Suprapubic skin (tissue), 4 donors: ENCODE results near the gene TAF6L.

Source experiments
- CTCF ChIP-seq, 2 donors: fragments of 200-600 bp in 1 of 2; fragments of 450-650 bp in 1 of 2; sonication (generic) in 1 of 2; IDR thresholded peaks; one replicate each; pipeline ENCODE4 v1.5.1; 2016 to 2019; ENCODE audit warnings: antibody characterized with exemption in 2 of 2, mild to moderate bottlenecking in 1 of 2, moderate library complexity in 1 of 2
- EP300 ChIP-seq: sonication (generic); formaldehyde crosslinking; IDR thresholded peaks from one replicate; pipeline ENCODE4 v1.6.1; 2017; ENCODE audit warnings: antibody characterized with exemption
- POLR2A ChIP-seq, 2 donors: fragments of 450-650 bp; IDR thresholded peaks; one replicate each; pipeline ENCODE4 v1.6.1; 2017; ENCODE audit warnings: antibody characterized with exemption in 2 of 2, mild to moderate bottlenecking in 2 of 2, moderate library complexity in 2 of 2
- POLR2AphosphoS5 ChIP-seq, 3 donors: sonication (generic); formaldehyde crosslinking; IDR thresholded peaks; one replicate each; pipeline ENCODE4 v1.6.1; 2017; ENCODE audit warnings: antibody characterized with exemption in 3 of 3

GRCh38 chr11:62747475-62748160, 23.6 kb upstream of the TAF6L start:
- TF ChIP-seq CTCF (IDR thresholded peaks at IDR 0.05) (no peak), POLR2A (IDR thresholded peaks at IDR 0.05) (no peak), EP300 (no peak), POLR2AphosphoS5 (IDR thresholded peaks at IDR 0.05) (no peak)
